ENCODE measurements around the gene NPAS1. TPM values are rescaled to one million over a fixed set of nuclear protein-coding genes. Genes with fewer than 3 reads are reported as not detected.

The NPAS1 gene
- total and polyA plus RNA-seq, 2 of the 13 experiments (the other 11 are each of a cell fraction or from before 2014, with no cell fraction given): 0.35 to 2.9 TPM

DNA sequence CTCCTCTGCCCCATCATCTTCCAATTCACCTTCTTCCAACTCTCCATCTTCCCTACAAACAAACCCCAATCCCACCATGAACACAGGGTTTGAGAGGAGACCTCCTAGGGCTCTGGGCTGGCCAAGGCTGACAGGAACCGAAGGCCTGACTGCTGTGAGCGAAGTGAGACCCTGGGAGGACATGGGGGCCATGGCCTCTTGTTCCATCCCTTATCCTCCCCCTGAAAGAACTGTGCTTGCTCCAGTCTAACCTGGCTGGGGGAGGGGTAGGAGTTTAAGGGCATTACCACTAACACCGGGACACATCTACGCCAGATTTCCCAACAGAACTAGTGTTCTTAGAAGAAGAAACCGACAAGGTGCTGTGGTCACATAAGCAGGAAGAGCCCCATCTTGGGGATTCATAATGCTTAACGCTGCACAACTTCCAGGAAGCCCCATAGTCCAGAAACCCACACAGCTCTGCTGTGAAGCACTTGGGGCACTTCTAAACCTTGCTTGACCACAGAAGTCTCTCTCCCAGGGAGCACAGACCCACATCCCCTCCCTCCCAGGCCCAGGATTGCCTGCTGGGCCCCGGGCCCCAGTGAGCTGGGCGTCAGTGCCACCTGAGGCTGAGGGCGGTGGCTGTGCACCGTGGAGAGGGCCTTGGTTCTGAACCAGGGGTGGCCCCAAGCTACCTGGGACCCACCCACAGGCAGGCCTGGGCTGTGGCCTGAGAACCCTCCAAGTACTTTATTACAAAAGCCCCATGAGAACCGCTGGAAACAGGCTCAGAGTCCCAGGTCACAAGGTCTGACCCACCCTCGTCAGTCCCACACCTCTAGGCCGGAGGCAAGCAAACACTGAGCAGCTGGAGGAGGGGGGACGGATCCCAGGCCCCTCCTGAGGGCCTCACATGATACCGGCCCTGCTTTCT is 75.2 kb downstream of the NPAS1 start (continued):
- TF ChIP-seq, protein P1, sequence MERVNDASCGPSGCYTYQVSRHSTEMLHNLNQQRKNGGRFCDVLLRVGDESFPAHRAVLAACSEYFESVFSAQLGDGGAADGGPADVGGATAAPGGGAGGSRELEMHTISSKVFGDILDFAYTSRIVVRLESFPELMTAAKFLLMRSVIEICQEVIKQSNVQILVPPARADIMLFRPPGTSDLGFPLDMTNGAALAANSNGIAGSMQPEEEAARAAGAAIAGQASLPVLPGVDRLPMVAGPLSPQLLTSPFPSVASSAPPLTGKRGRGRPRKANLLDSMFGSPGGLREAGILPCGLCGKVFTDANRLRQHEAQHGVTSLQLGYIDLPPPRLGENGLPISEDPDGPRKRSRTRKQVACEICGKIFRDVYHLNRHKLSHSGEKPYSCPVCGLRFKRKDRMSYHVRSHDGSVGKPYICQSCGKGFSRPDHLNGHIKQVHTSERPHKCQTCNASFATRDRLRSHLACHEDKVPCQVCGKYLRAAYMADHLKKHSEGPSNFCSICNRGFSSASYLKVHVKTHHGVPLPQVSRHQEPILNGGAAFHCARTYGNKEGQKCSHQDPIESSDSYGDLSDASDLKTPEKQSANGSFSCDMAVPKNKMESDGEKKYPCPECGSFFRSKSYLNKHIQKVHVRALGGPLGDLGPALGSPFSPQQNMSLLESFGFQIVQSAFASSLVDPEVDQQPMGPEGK (CRISPR knock-in tag; IDR thresholded peaks at IDR 0.05): peak; percentile 96
- TF ChIP-seq EHMT2 (IDR thresholded peaks at IDR 0.05; ENCODE audit: borderline replicate concordance, low read depth, low read length): no peak
- no peak for TF ChIP-seq ZNF207 (IDR thresholded peaks at IDR 0.05; ENCODE audit: borderline replicate concordance)

Other genes starting within 250 kb of the NPAS1 start
- 62.9 and 120 TPM in 2 replicates for gene SLC1A5, start 231.2 kb upstream of the NPAS1 start, total RNA-seq (2016; rRNA removed; fragmentation: Illumina TruSeq; extraction: Trizol)
- 159 and 209 TPM in 2 replicates for gene SLC1A5, start 231.2 kb upstream of the NPAS1 start, polyA plus RNA-seq (2011; rRNA removed)
- gene AP2S1, start 169.0 kb upstream of the NPAS1 start, total RNA-seq (2016; rRNA removed; fragmentation: Illumina TruSeq; extraction: Trizol): 86.1 and 94.9 TPM in 2 replicates
- 45.2 and 45.3 TPM in 2 replicates for gene AP2S1, start 169.0 kb upstream of the NPAS1 start, polyA plus RNA-seq (2011; rRNA removed)
- 30.1 and 39.9 TPM in 2 replicates for gene ARHGAP35, start 158.8 kb upstream of the NPAS1 start, total RNA-seq (2016; rRNA removed; fragmentation: Illumina TruSeq; extraction: Trizol)
- 28.3 and 30.2 TPM in 2 replicates for gene ARHGAP35, start 158.8 kb upstream of the NPAS1 start, polyA plus RNA-seq (2011; rRNA removed)
- gene TMEM160, start 28.8 kb downstream of the NPAS1 start, total RNA-seq (2016; rRNA removed; fragmentation: Illumina TruSeq; extraction: Trizol): 18.0 and 26.7 TPM in 2 replicates
- gene TMEM160, start 28.8 kb downstream of the NPAS1 start, polyA plus RNA-seq (2011; rRNA removed): 5.2 and 7.0 TPM in 2 replicates
- gene ZC3H4, start 93.9 kb downstream of the NPAS1 start, total RNA-seq (2016; rRNA removed; fragmentation: Illumina TruSeq; extraction: Trizol): 10.7 and 11.2 TPM in 2 replicates
- 1.8 and 2.7 TPM in 2 replicates for gene ZC3H4, start 93.9 kb downstream of the NPAS1 start, polyA plus RNA-seq (2011; rRNA removed)
- 197 and 250 TPM in 2 replicates for gene SAE1, start 111.0 kb downstream of the NPAS1 start, total RNA-seq (2016; rRNA removed; fragmentation: Illumina TruSeq; extraction: Trizol)
- gene SAE1, start 111.0 kb downstream of the NPAS1 start, polyA plus RNA-seq (2011; rRNA removed): 73.2 and 87.6 TPM in 2 replicates
- gene BBC3, start 211.4 kb downstream of the NPAS1 start, total RNA-seq (2016; rRNA removed; fragmentation: Illumina TruSeq; extraction: Trizol): 5.8 and 8.8 TPM in 2 replicates
- 6.1 and 11.1 TPM in 2 replicates for gene BBC3, start 211.4 kb downstream of the NPAS1 start, polyA plus RNA-seq (2011; rRNA removed)
- gene CCDC9, start 236.7 kb downstream of the NPAS1 start, total RNA-seq (2016; rRNA removed; fragmentation: Illumina TruSeq; extraction: Trizol): 5.9 and 6.3 TPM in 2 replicates
- 2.9 and 3.0 TPM in 2 replicates for gene CCDC9, start 236.7 kb downstream of the NPAS1 start, polyA plus RNA-seq (2011; rRNA removed)